T-cell (primary cell): ENCODE measurements around the gene EIPR1. TPM values are rescaled to one million over a fixed set of nuclear protein-coding genes. Genes with fewer than 3 reads are reported as not detected.

Experiments used
- ATAC-seq, 4 experiments: fragments of 200-7000 bp in 3 of 4; fragments of 150-1000 bp in 1 of 4; cut with Tn5 transposase; replicated peaks in 1 of 4; 1 replicate in 3 of 4; 2 replicates in 1 of 4; pipeline ENCODE4 v1.10.0; 2021; ENCODE audit warnings: moderate library complexity in 3 of 4, mild to moderate bottlenecking in 2 of 4, moderate number of reproducible peaks in 1 of 4
- CTCF ChIA-PET, 2 donors: fragments of 300-600 bp; sonication (Branson Sonifier 250); formaldehyde crosslinking; loops; one replicate each; lab custom pipeline; 2022; ENCODE audit warnings: antibody characterized with exemption in 2 of 2; lab: Charles Lee
- POLR2A ChIA-PET, 2 donors: fragments of 300-600 bp; sonication (Branson Sonifier 250); formaldehyde crosslinking; loops; one replicate each; lab custom pipeline; 2022; ENCODE audit warnings: antibody characterized with exemption in 2 of 2; lab: Charles Lee
- DNase-seq, 35 experiments: peaks; one replicate each; pipeline versions ENCODE4 v3.0.0 to v3.0.0-alpha.2; 2013 to 2023
- H3K27ac ChIP-seq: one replicate; pipeline ENCODE4 v1.5.1; 2013; ENCODE audit warnings: low read length
- H3K27me3 ChIP-seq, 2 experiments: replicated peaks in 1 of 2; 1 replicate in 1 of 2; 2 replicates in 1 of 2; pipeline versions ENCODE4 v1.6.1 to v1.7.0; 2013; ENCODE audit warnings: low read length in 1 of 2, mixed read lengths in 1 of 2; ENCODE audit not compliant: control insufficient read depth in 2 of 2, insufficient read depth in 2 of 2; ENCODE audit errors: extremely low read depth in 1 of 2
- H3K36me3 ChIP-seq, 2 donors: 1 replicate in 1 of 2; 2 replicates in 1 of 2; pipeline versions ENCODE4 v1.6.1 to v1.7.0; 2013; ENCODE audit warnings: low read length in 1 of 2; ENCODE audit not compliant: control insufficient read depth in 2 of 2, insufficient read depth in 1 of 2; ENCODE audit errors: extremely low read depth in 1 of 2
- H3K4me1 ChIP-seq, 2 experiments: 1 replicate in 1 of 2; 2 replicates in 1 of 2; pipeline versions ENCODE4 v1.6.1 to v1.7.0; 2013; ENCODE audit warnings: low read length in 2 of 2, mixed read lengths in 1 of 2; ENCODE audit not compliant: insufficient read depth in 2 of 2, control insufficient read depth in 1 of 2; ENCODE audit errors: extremely low read depth in 1 of 2
- H3K4me3 ChIP-seq, 2 donors: 1 replicate in 1 of 2; 2 replicates in 1 of 2; pipeline versions ENCODE4 v1.5.1 to v1.7.0; 2013; ENCODE audit warnings: mild to moderate bottlenecking in 2 of 2, low read length in 1 of 2, moderate library complexity in 1 of 2; ENCODE audit not compliant: control insufficient read depth in 1 of 2; ENCODE audit errors: extremely low read depth in 1 of 2
- H3K9me3 ChIP-seq: 2 replicates; pipeline ENCODE4 v1.7.0; 2013
- H3K27ac Mint-ChIP-seq, 2 donors: one replicate each; pipeline ENCODE4 v1.8.0; 2020 to 2021; ENCODE audit warnings: mild to moderate bottlenecking in 2 of 2, mixed read lengths in 2 of 2
- H3K27me3 Mint-ChIP-seq, 2 donors: one replicate each; pipeline ENCODE4 v1.8.0; 2021 to 2022; ENCODE audit warnings: mixed read lengths in 2 of 2
- H3K36me3 Mint-ChIP-seq: one replicate; pipeline ENCODE4 v1.8.0; 2021; ENCODE audit warnings: mixed read lengths
- H3K4me1 Mint-ChIP-seq, 3 donors: one replicate each; pipeline ENCODE4 v1.8.0; 2020 to 2022; ENCODE audit warnings: mixed read lengths in 3 of 3, mild to moderate bottlenecking in 1 of 3
- H3K4me3 Mint-ChIP-seq, 3 donors: one replicate each; pipeline ENCODE4 v1.8.0; 2020 to 2022; ENCODE audit warnings: mild to moderate bottlenecking in 3 of 3, mixed read lengths in 3 of 3, moderate library complexity in 3 of 3
- H3K9me3 Mint-ChIP-seq, 3 donors: one replicate each; pipeline ENCODE4 v1.8.0; 2020 to 2022; ENCODE audit warnings: mixed read lengths in 3 of 3
- WGBS: methylation state at CpG from one replicate; pipeline ENCODE4 v1.1.5; 2013; ENCODE audit warnings: missing lambda C conversion rate; ENCODE audit not compliant: insufficient coverage; 5-methylcytosine and 5-hydroxymethylcytosine counted together
- total RNA-seq, 35 experiments: library from RNA in 6 of 35; stranded (reverse) in 6 of 35; fragments of 120-200 nt in 1 of 35; gene quantifications; one replicate each; pipeline versions ENCODE4 v1.2.1 to v1.2.4 and lab custom pipeline; 2013 to 2026

Gene EIPR1
- total RNA-seq, 5 donors from 2014 or later (not counting 1 experiment from before 2014, with no cell fraction given): 26.0 to 36.4 (median 27.8) TPM

DNA sequence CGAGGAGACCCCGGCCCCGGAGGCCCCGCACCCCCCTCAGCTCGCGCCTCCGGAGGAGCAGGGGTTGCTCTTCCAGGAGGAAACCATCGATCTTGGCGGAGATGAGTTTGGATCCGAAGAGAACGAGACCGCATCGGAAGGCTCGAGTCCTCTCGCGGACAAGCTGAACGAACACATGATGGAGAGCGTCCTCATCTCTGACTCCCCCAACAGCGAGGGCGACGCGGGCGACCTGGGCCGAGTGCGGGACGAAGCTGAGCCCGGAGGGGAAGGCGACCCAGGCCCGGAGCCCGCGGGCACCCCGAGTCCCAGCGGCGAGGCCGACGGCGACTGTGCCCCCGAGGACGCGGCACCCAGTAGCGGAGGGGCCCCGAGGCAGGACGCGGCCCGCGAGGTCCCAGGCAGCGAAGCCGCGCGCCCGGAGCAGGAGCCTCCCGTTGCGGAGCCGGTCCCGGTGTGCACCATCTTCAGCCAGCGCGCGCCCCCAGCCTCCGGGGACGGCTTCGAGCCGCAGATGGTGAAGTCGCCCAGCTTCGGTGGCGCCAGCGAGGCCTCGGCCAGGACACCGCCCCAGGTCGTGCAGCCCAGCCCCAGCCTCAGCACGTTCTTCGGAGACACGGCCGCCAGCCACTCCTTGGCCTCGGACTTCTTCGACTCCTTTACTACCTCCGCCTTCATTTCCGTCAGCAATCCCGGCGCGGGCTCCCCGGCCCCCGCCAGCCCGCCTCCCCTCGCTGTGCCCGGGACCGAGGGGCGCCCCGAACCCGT, 10.2 kb upstream of the EIPR1 start:
- Mint-ChIP-seq H3K27me3 (no peaks in the 10 kb centered on the region), H3K9me3 (peaks cover 0 to 1% (median 0%) of the 10 kb centered on the region in 3 donors), H3K4me1 (peaks cover 36 to 44% (median 41%) of the 10 kb centered on the region in 3 donors), H3K36me3 (peaks cover 46% of the 10 kb centered on the region), H3K4me3 (no peak overlapping the region), H3K27ac (no peak overlapping the region)
- H3K4me3 ChIP-seq: no peak overlapping the region
- CTCF ChIA-PET: no interaction called here
- H3K9me3 ChIP-seq: no peaks in the 10 kb centered on the region
- POLR2A ChIA-PET: interaction anchor here in 1 of 2 donors (0.5 kb wide), 1 partner anchor 37 kb away, joined by 8 read pairs; no protein-coding TSS in a partner anchor
- H3K27me3 ChIP-seq: no peaks in the 10 kb centered on the region
- WGBS: 99% methylated on average over 80 of the region's 89 CpGs
- no peak for ATAC-seq
- H3K36me3 ChIP-seq: peaks cover 21 to 38% of the 10 kb centered on the region in 2 donors
- H3K27ac ChIP-seq: no peak overlapping the region
- peaks cover 0 to 2% of the 10 kb centered on the region in 2 experiments for H3K4me1 ChIP-seq
- DNase-seq: no peak

- ATAC-seq (no peak), DNase-seq (no peak)
- H3K27ac ChIP-seq: no peak overlapping the region
- H3K36me3 Mint-ChIP-seq: peaks cover 38% of the 10 kb centered on the region
- H3K27me3 Mint-ChIP-seq: no peaks in the 10 kb centered on the region
- H3K4me3 ChIP-seq: no peak overlapping the region
- POLR2A ChIA-PET: interaction anchor here in 1 of 2 donors (0.8 kb wide), 1 partner anchor 10 kb away, joined by 3 read pairs; no protein-coding TSS in a partner anchor
- peaks cover 0 to 1% (median 0%) of the 10 kb centered on the region in 3 donors for H3K9me3 Mint-ChIP-seq
- H3K4me3 Mint-ChIP-seq: no peak overlapping the region
- CTCF ChIA-PET: no interaction called here
- H3K4me1 ChIP-seq: peaks cover 0 to 2% of the 10 kb centered on the region in 2 experiments
- H3K4me1 Mint-ChIP-seq: peaks cover 32 to 38% (median 36%) of the 10 kb centered on the region in 3 donors
- no peaks in the 10 kb centered on the region for H3K27me3 ChIP-seq
- no peaks in the 10 kb centered on the region for H3K9me3 ChIP-seq
- peaks cover 18 to 33% of the 10 kb centered on the region in 2 donors for H3K36me3 ChIP-seq
- 100% methylated on average over 1 of the region's 5 CpGs for WGBS
- no peak overlapping the region for H3K27ac Mint-ChIP-seq
Measured at GRCh38 chr2:3387011-3387410, 9.4 kb upstream of the EIPR1 start.

DNA sequence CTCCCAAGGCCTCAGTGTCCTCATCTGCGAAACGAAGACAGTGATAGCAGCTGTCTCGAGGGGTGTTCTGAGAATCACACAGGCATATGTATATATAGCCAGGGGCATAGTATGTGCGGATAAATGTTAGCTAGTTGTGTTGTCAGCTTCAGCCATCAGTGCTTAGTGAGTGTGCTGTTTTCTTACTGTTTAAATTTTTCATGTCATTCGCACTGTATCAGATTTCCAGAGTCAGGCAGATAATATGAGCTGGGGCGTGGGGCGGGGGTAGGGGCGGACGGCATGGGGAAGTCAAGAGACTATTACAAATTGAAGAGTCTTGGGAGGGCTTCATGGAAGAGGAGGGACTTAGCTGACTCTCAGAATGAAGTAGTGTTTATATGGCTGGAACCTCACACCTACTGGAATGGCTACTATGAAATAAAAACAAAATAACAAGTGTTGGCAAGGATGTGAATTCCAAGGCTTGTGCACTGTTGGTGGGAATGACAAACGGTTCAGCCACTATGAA, 8.9 kb upstream of the EIPR1 start:
- H3K36me3 Mint-ChIP-seq: peaks cover 36% of the 10 kb centered on the region

DNA sequence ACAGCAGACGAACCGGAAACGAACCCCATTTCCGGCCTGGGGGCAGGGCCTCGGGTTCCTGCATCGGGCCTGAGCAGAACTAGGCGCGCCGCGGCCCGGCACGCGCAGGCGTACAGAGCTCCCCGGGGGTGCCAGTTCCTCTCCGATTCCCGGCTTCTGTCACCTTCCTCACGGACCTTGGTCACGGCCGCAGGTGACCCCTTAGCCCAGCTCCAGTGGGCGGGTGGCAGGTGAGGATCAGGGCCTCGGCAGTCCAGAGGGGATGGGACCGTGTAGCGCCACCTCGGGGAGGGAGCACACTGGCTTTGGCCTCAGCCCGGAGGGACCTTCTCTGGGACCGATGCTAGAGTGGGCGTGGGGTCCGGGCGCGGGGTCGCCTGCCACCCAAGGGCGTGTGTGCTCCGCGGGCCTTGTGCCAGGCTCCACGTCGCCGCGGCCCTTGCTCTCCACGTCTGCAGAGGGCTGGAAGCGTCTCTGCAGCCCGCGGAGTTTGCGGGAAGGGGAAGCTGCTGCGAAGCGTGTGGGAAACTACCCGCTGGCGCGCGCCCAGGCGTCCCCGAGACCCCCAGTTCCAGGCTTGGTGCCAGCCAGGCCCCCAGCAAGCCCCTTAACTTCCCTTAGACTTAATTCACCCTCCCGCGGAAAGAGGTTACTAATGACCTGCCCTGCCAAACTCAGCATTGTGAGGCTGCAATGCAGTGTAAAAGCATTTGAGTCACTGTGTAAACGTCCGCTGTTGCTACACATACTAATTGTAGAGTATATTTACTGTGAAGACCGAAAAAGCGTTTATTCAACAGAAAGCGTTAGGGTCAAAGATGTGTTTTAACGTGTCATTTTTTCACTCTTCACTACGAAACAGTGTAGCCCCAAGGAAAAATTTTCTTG, 2.3 kb upstream of the EIPR1 start, which contains the start of gene TRAPPC12:
TRAPPC12 (plus strand) TSS at position 48 of the 888 bp plus-strand sequence. CDS start 7,930 bp downstream, outside the sequence.
- Histone ChIP-seq H3K27ac (peak within 1 kb of the TSS; percentile 97), H3K27me3 (no peaks in the 10 kb centered on the region), H3K4me3 (peak within 1 kb of the TSS; percentile 92 to 99), H3K9me3 (no peaks in the 10 kb centered on the region), H3K36me3 (peaks cover 0 to 6% of the 10 kb centered on the region in 2 donors), H3K4me1 (peaks cover 17 to 41% of the 10 kb centered on the region in 2 experiments)
- ChIA-PET CTCF (no interaction called here), POLR2A (no interaction called here)
- peak within 1 kb of the TSS; percentile 88 to 98 (median 98) for H3K4me3 Mint-ChIP-seq
- peak; percentile 87 to 94 (median 91) for DNase-seq
- H3K4me1 Mint-ChIP-seq: peaks cover 49 to 67% (median 63%) of the 10 kb centered on the region in 3 donors
- no peaks in the 10 kb centered on the region for H3K27me3 Mint-ChIP-seq
- under 1% methylated on average over 52 of the region's 61 CpGs for WGBS
- H3K36me3 Mint-ChIP-seq: peaks cover 10% of the 10 kb centered on the region
- peak; percentile 80 to 86 (median 81) for ATAC-seq
- H3K9me3 Mint-ChIP-seq: no peaks in the 10 kb centered on the region
- peak within 1 kb of the TSS; percentile 95 to 98 for H3K27ac Mint-ChIP-seq

More for the DNA sequence above, 8.9 kb upstream of the EIPR1 start:
- Histone ChIP-seq H3K9me3 (no peaks in the 10 kb centered on the region), H3K36me3 (peaks cover 17 to 30% of the 10 kb centered on the region in 2 donors), H3K4me3 (no peak overlapping the region), H3K27ac (no peak overlapping the region), H3K4me1 (no peaks in the 10 kb centered on the region), H3K27me3 (no peaks in the 10 kb centered on the region)
- Mint-ChIP-seq H3K4me1 (peaks cover 31 to 37% (median 35%) of the 10 kb centered on the region in 3 donors), H3K27me3 (no peaks in the 10 kb centered on the region), H3K4me3 (no peak overlapping the region), H3K27ac (no peak overlapping the region), H3K9me3 (peaks cover 0 to 1% (median 0%) of the 10 kb centered on the region in 3 donors)
- DNase-seq (no peak), ATAC-seq (no peak)
- CTCF ChIA-PET: no interaction called here
- POLR2A ChIA-PET: interaction anchor here (0.6 to 0.8 kb wide), 3 partner anchors 10 to 133 kb away, joined by 3 to 6 read pairs (median 4); no protein-coding TSS in a partner anchor
- WGBS: 100% methylated on average over 4 of the region's 10 CpGs

DNA sequence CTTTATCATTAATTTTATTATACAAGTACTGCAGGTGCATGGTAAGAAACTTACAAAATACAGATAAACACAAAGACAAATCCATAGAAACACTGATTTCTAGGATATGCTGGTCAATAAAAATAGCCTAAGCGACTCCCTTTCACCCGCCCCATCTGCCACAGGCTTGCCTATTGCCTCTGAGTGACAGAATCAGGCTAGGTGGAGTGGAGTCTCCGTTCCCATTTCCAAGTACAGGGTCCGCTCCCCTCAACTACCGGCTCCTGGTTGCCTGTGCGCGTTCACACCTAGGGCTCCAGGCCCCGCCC, 1.7 kb upstream of the EIPR1 start:
- Mint-ChIP-seq H3K4me3 (peak overlapping the region; percentile 88 to 98 (median 94)), H3K4me1 (peaks cover 49 to 62% (median 58%) of the 10 kb centered on the region in 3 donors), H3K36me3 (peaks cover 10% of the 10 kb centered on the region), H3K27ac (peak overlapping the region; percentile 93 to 95), H3K9me3 (no peaks in the 10 kb centered on the region), H3K27me3 (no peaks in the 10 kb centered on the region)
- H3K27me3 ChIP-seq: no peaks in the 10 kb centered on the region
- H3K4me3 ChIP-seq: peak overlapping the region; percentile 81 to 99
- peaks cover 17 to 41% of the 10 kb centered on the region in 2 experiments for H3K4me1 ChIP-seq
- DNase-seq (no peak), ATAC-seq (no peak)
- peak overlapping the region; percentile 89 for H3K27ac ChIP-seq
- POLR2A ChIA-PET: no interaction called here
- H3K9me3 ChIP-seq: no peaks in the 10 kb centered on the region
- peaks cover 0 to 6% of the 10 kb centered on the region in 2 donors for H3K36me3 ChIP-seq
- CTCF ChIA-PET: no interaction called here
- WGBS: 0% methylated on average over 5 of the region's 8 CpGs
